Fibroblast of lung (primary cell): ENCODE results near the gene SSUH2. TPM values are rescaled to one million over a fixed set of nuclear protein-coding genes. Genes with fewer than 3 reads are reported as not detected.

Experiments
- DNase-seq, 2 donors: peaks; one replicate each; pipeline versions ENCODE4 v3.0.0 to v3.0.0-alpha.2; 2010; ENCODE audit warnings: low read depth in 2 of 2
- H2AFZ ChIP-seq: 2 replicates; pipeline ENCODE4 v1.5.1; 2012; ENCODE audit warnings: low read length, control low read depth, inconsistent platforms
- H3K27ac ChIP-seq: 2 replicates; pipeline ENCODE4 v1.5.1; 2011; ENCODE audit warnings: low read length, control low read depth; ENCODE audit not compliant: insufficient read depth
- H3K27me3 ChIP-seq: 2 replicates; pipeline ENCODE4 v1.5.1; 2011; ENCODE audit warnings: mild to moderate bottlenecking, low read length; ENCODE audit not compliant: control insufficient read depth, insufficient read depth
- H3K36me3 ChIP-seq: 2 replicates; pipeline ENCODE4 v1.5.1; 2011; ENCODE audit warnings: low read length; ENCODE audit not compliant: control insufficient read depth, insufficient read depth
- H3K4me1 ChIP-seq: 2 replicates; pipeline ENCODE4 v1.5.1; 2011; ENCODE audit warnings: low read length; ENCODE audit not compliant: control insufficient read depth, insufficient read depth; ENCODE audit errors: extremely low read depth
- H3K4me2 ChIP-seq: 2 replicates; pipeline ENCODE4 v1.5.1; 2011; ENCODE audit warnings: low read length, control low read depth; ENCODE audit not compliant: insufficient read depth; ENCODE audit errors: extremely low read depth
- H3K4me3 ChIP-seq, 4 experiments: fragments of 200-600 bp in 1 of 4; sonication (generic) in 1 of 4; replicated peaks in 1 of 4; 2 replicates each; pipeline ENCODE4 v1.5.1; 2011 to 2016; ENCODE audit warnings: low read length in 4 of 4, low read depth in 3 of 4, mild to moderate bottlenecking in 3 of 4, control low read depth in 2 of 4, inconsistent platforms in 1 of 4, mixed read lengths in 1 of 4; ENCODE audit not compliant: insufficient read depth in 1 of 4; ENCODE audit errors: control extremely low read depth in 1 of 4
- H3K79me2 ChIP-seq: 2 replicates; pipeline ENCODE4 v1.5.1; 2012; ENCODE audit warnings: mild to moderate bottlenecking, low read length, inconsistent platforms; ENCODE audit not compliant: control insufficient read depth, insufficient read depth
- H3K9ac ChIP-seq: 2 replicates; pipeline ENCODE4 v1.5.1; 2011; ENCODE audit warnings: mild to moderate bottlenecking, low read length, control low read depth; ENCODE audit not compliant: insufficient read depth
- H3K9me3 ChIP-seq: 2 replicates; pipeline ENCODE4 v1.5.1; 2012; ENCODE audit warnings: low read depth, low read length; ENCODE audit not compliant: control insufficient read depth, insufficient read depth
- H4K20me1 ChIP-seq: 2 replicates; pipeline ENCODE4 v1.5.1; 2011; ENCODE audit warnings: low read length; ENCODE audit not compliant: control insufficient read depth, insufficient read depth; ENCODE audit errors: extremely low read depth
- EZH2 ChIP-seq: IDR thresholded peaks from 2 replicates; pipeline ENCODE4 v1.5.1; 2012; ENCODE audit warnings: low read length, control low read depth, mild to moderate bottlenecking; ENCODE audit errors: missing control alignments
- polyA plus RNA-seq, 2 donors: library from polyadenylated mRNA; depleted of rRNA in 1 of 2; stranded (reverse) in 1 of 2; unstranded in 1 of 2; fragments of >200 nt; gene quantifications; 2 replicates each; pipeline ENCODE4 v1.2.1, GENCODE V29; 2011 to 2012; ENCODE audit warnings: missing spikeins in 1 of 2
- total RNA-seq: library from RNA; depleted of rRNA; stranded (reverse); fragments of >200 nt; gene quantifications from 2 replicates; pipeline ENCODE4 v1.2.1, GENCODE V29; 2014
- TF ChIP-seq, protein P1 (sequence below), 2 donors: IDR thresholded peaks in 1 of 2; conservative IDR thresholded peaks in 1 of 2; 1 replicate in 1 of 2; 2 replicates in 1 of 2; pipeline ENCODE4 v1.5.1; 2011 to 2012; ENCODE audit warnings: low read length in 2 of 2, control low read depth in 1 of 2, inconsistent platforms in 1 of 2, low read depth in 1 of 2, mild to moderate bottlenecking in 1 of 2

SSUH2 gene
- total and polyA plus RNA-seq, 2 donors (not counting 1 experiment from before 2014, with no cell fraction given): 0.02 TPM; not detected in 1

DNA sequence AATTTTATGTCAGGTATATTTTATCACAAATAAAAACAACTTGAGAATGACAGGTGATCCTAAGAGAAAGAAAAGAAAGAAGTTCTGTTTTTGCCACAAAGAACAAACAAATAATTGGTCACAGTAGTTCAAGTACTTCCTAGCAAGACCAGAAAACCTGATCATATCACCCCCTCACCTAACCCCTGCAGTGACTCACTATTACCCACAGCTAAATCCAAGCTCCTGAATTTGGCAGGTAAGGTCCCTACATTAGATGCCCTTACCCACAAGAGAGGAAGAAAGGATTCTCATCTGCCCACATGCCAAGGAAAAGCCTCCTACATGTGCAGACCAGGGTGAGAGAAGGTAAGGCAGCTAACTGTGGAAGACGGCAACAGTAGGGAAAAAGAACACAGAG is 4.4 kb downstream of the SSUH2 start:
- Histone ChIP-seq H2AFZ (no peak overlapping the region), H3K9me3 (no peaks in the 10 kb centered on the region), H3K79me2 (no peaks in the 10 kb centered on the region), H3K4me3 (no peak overlapping the region), H3K4me1 (no peaks in the 10 kb centered on the region), H3K27me3 (peaks cover 11% of the 10 kb centered on the region), H3K4me2 (no peak overlapping the region), H4K20me1 (no peaks in the 10 kb centered on the region), H3K27ac (no peak overlapping the region), H3K36me3 (no peaks in the 10 kb centered on the region), H3K9ac (no peak overlapping the region)
- no peak for DNase-seq
- TF ChIP-seq EZH2: no peak
- TF ChIP-seq, protein P1, sequence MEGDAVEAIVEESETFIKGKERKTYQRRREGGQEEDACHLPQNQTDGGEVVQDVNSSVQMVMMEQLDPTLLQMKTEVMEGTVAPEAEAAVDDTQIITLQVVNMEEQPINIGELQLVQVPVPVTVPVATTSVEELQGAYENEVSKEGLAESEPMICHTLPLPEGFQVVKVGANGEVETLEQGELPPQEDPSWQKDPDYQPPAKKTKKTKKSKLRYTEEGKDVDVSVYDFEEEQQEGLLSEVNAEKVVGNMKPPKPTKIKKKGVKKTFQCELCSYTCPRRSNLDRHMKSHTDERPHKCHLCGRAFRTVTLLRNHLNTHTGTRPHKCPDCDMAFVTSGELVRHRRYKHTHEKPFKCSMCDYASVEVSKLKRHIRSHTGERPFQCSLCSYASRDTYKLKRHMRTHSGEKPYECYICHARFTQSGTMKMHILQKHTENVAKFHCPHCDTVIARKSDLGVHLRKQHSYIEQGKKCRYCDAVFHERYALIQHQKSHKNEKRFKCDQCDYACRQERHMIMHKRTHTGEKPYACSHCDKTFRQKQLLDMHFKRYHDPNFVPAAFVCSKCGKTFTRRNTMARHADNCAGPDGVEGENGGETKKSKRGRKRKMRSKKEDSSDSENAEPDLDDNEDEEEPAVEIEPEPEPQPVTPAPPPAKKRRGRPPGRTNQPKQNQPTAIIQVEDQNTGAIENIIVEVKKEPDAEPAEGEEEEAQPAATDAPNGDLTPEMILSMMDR (conservative IDR thresholded peaks at IDR 0.05 in 1 of 2, IDR thresholded peaks at IDR 0.05 in 1 of 2; ENCODE audit: low read depth in 1 of 2, low read length in 2 of 2): no peak

DNA sequence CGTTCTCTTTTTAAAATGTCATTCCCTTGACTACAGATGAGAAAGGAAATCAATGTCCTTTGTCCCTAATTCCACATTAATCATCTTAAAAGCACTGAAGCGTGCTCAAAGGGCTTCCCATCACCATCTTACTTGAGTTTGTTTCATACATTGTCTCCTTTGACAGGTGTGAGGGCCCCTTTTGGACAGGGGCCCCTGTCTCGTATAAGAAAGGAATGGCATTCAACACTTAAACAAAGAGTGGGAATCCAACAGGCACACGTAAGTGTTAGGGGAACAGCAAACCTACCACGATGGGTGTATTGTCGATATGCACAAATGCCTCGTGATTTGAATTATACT is 5.0 kb downstream of the SSUH2 start:
- DNase-seq: no peak
- no peak overlapping the region for H3K9ac ChIP-seq
- no peak overlapping the region for H3K4me3 ChIP-seq
- TF ChIP-seq EZH2: no peak
- TF ChIP-seq, protein P1 (conservative IDR thresholded peaks at IDR 0.05 in 1 of 2, IDR thresholded peaks at IDR 0.05 in 1 of 2; ENCODE audit: low read depth in 1 of 2, low read length in 2 of 2): no peak
- H3K4me2 ChIP-seq: no peak overlapping the region
- H3K27me3 ChIP-seq: peaks cover 11% of the 10 kb centered on the region
- H4K20me1 ChIP-seq: no peaks in the 10 kb centered on the region
- no peaks in the 10 kb centered on the region for H3K79me2 ChIP-seq
- H2AFZ ChIP-seq: no peak overlapping the region
- no peaks in the 10 kb centered on the region for H3K9me3 ChIP-seq
- H3K36me3 ChIP-seq: no peaks in the 10 kb centered on the region
- H3K4me1 ChIP-seq: no peaks in the 10 kb centered on the region
- no peak overlapping the region for H3K27ac ChIP-seq

DNA sequence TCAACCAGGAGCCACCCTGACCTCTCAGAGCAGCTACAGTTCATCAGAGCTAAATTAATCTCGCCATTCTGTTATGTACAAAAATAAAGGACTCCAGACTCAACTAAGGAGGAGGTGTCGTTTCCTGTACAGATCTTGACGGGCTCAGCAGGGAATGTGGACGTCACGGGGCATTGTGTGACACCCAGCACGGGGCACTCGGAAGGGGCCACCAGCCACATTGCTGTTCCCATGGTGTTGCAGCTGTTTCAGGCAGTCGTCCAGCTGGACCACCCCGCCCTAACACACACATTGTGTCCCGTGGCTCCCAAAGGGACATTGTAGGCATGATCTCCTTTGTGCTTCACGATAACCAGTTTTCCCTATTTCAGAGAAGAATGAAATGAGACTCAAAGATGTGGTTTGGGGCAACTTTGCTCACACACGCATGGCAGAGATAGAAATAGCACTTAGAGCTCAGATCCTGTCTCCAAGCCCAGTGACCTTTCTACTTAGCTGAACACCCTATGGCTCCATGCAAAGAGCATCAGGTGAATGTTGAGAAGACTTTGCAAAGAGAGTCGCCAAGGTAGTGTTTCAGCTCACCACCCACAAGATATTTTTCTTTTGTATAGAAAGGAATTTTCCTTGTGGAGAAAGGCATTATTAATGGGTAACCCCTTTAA is 5.5 kb downstream of the SSUH2 start:
- Histone ChIP-seq H4K20me1 (no peaks in the 10 kb centered on the region), H3K9me3 (no peaks in the 10 kb centered on the region), H3K79me2 (no peaks in the 10 kb centered on the region), H2AFZ (no peak overlapping the region), H3K9ac (no peak overlapping the region), H3K4me3 (no peak overlapping the region), H3K27me3 (peaks cover 11% of the 10 kb centered on the region), H3K4me1 (no peaks in the 10 kb centered on the region), H3K27ac (no peak overlapping the region), H3K36me3 (no peaks in the 10 kb centered on the region), H3K4me2 (no peak overlapping the region)
- no peak for DNase-seq
- TF ChIP-seq EZH2: no peak
- TF ChIP-seq, protein P1 (conservative IDR thresholded peaks at IDR 0.05 in 1 of 2, IDR thresholded peaks at IDR 0.05 in 1 of 2; ENCODE audit: low read depth in 1 of 2, low read length in 2 of 2): no peak
